ENCODE results near the gene ZNF48. TPM values are rescaled to one million over a fixed set of nuclear protein-coding genes. Genes with fewer than 3 reads are reported as not detected.
A peak's percentile ranks its signal among the peaks of the same experiment; 100 is the strongest.

The ZNF48 gene
- total RNA-seq, 1 donor from 2014 or later, result 13.0 TPM

GRCh38 chr16:30372038-30372712, 23.0 kb upstream of the ZNF48 start:
- POLR2A ChIA-PET, result interaction anchor here (0.6 to 3.8 kb wide), 8 partner anchors 10 to 1525 kb away, joined by 3 to 39 read pairs (median 16); partner anchors contain the start of genes CORO1A, SEPTIN1, ZNF48 and ZNF771
- Mint-ChIP-seq H3K4me1 (peaks cover 44% of the 10 kb centered on the region), H3K9me3 (no peaks in the 10 kb centered on the region), H3K36me3 (ENCODE audit: low read depth) (peaks cover 3% of the 10 kb centered on the region), H3K4me3 (peak overlapping the region; percentile 82), H3K27me3 (no peaks in the 10 kb centered on the region), H3K27ac (peak overlapping the region; percentile 86)
- no peak for ATAC-seq (ENCODE audit: low read depth)
- intact Hi-C loops (cut with micrococcal nuclease), result loop anchor here (10.0 kb wide), 1 partner anchor 777 kb away; no protein-coding TSS in a partner anchor
- no peak for TF ChIP-seq CTCF (IDR thresholded peaks at IDR 0.05)
- no peak for DNase-seq
- CTCF ChIA-PET, result interaction anchor here (1.0 to 2.2 kb wide), 6 partner anchors 17 to 280 kb away, joined by 5 to 18 read pairs (median 7); partner anchors contain the start of genes CD2BP2, DCTPP1, TBX6 and ZNF48

DNA sequence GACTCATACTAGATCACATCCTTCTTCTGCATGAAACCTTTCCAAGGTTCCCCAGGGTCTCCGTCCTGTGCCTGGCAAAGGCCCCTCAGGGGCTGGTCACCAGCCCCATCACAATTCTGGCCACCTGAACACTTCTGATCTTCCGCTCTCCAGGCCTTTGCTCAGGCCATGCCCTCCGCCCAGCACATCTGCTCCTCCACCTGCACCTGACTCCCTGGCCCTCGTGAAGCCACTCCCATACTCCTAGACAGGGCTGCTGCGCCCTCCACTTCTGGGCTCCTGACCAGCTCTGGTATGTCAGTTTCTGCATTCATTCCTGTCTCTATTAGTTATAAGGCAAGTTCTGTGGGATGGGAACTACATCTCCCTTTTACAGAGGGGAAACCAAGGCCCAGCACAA, 22.5 kb upstream of the ZNF48 start:
- Mint-ChIP-seq H3K4me1 (peaks cover 44% of the 10 kb centered on the region), H3K36me3 (ENCODE audit: low read depth) (peaks cover under 1% of the 10 kb centered on the region), H3K4me3 (no peak overlapping the region), H3K27ac (peak overlapping the region; percentile 24), H3K9me3 (no peaks in the 10 kb centered on the region), H3K27me3 (no peaks in the 10 kb centered on the region)
- ChIA-PET CTCF (interaction anchor here (2.2 kb wide), 1 partner anchor 22 kb away, joined by 7 read pairs; the partner anchor contains the start of gene ZNF48), POLR2A (interaction anchor here (0.6 to 3.1 kb wide), 3 partner anchors 23 to 1525 kb away, joined by 4 to 20 read pairs (median 5); partner anchors contain the start of genes ZNF48 and ZNF689)
- TF ChIP-seq CTCF (IDR thresholded peaks at IDR 0.05), result no peak
- intact Hi-C loops (cut with micrococcal nuclease), result loop anchor here (10.0 kb wide), 1 partner anchor 778 kb away; no protein-coding TSS in a partner anchor
- DNase-seq (no peak), ATAC-seq (ENCODE audit: low read depth) (no peak)

DNA sequence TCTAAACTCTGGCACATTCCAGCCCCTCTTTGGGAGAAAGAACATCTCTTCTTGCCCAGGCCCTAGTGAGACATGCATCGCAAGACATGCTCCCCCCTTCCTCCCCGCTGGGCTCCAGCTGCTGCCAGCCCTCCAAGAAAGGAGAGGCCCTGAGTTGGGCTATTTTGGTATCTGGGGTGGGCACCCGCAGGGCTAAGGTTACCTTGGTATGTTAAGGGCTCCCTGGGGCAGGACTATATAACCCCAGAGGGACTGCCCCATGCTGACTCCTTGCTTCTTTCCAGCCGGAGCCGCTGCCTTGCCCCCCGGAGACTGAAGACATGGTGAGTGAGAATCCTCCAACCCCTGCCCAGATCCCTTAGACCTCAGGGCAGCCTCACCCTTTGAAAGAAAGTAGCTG, 20.7 kb upstream of the ZNF48 start, which contains the start of gene MYL11:
Gene MYL11 (plus strand): TSS at position 265 of the 400 bp plus-strand sequence. CDS start 56 bp downstream, at position 321.
- no peak within 1 kb of the TSS for H3K4me3 Mint-ChIP-seq
- intact Hi-C loops (cut with micrococcal nuclease), result loop anchor here (10.0 kb wide), 1 partner anchor 780 kb away; no protein-coding TSS in a partner anchor
- CTCF ChIA-PET, result no interaction called here

GRCh38 chr16:30375864-30376263, 19.4 kb upstream of the ZNF48 start:
- CTCF ChIA-PET, result interaction anchor here (1.9 kb wide), 1 partner anchor 33 kb away, joined by 6 read pairs; no protein-coding TSS in a partner anchor

More for the DNA sequence above, 20.7 kb upstream of the ZNF48 start, which contains the start of gene MYL11:
- no peak for TF ChIP-seq CTCF (IDR thresholded peaks at IDR 0.05)
- DNase-seq (no peak), ATAC-seq (ENCODE audit: low read depth) (no peak)
- POLR2A ChIA-PET, result no interaction called here
- no peak within 1 kb of the TSS for H3K27ac Mint-ChIP-seq
- H3K36me3 Mint-ChIP-seq (ENCODE audit: low read depth), result peaks cover 7% of the 10 kb centered on the region
- no peaks in the 10 kb centered on the region for H3K9me3 Mint-ChIP-seq
- peaks cover 43% of the 10 kb centered on the region for H3K4me1 Mint-ChIP-seq
- H3K27me3 Mint-ChIP-seq, result no peaks in the 10 kb centered on the region

More at GRCh38 chr16:30375864-30376263, 19.4 kb upstream of the ZNF48 start:
- Mint-ChIP-seq H3K27me3 (no peaks in the 10 kb centered on the region), H3K36me3 (ENCODE audit: low read depth) (peaks cover 11% of the 10 kb centered on the region), H3K4me3 (no peak overlapping the region), H3K9me3 (no peaks in the 10 kb centered on the region), H3K4me1 (peaks cover 52% of the 10 kb centered on the region), H3K27ac (no peak overlapping the region)
- intact Hi-C loops (cut with micrococcal nuclease), result loop anchor here (10.0 kb wide), 1 partner anchor 781 kb away; no protein-coding TSS in a partner anchor
- POLR2A ChIA-PET, result interaction anchor here (0.6 to 4.4 kb wide), 5 partner anchors 31 to 50 kb away, joined by 3 to 31 read pairs (median 4); partner anchors contain the start of gene ZNF771
- ATAC-seq (ENCODE audit: low read depth) (no peak), DNase-seq (no peak)
- TF ChIP-seq CTCF (IDR thresholded peaks at IDR 0.05), result no peak

Measured in activated B cell treated with CpG ODN at 0.5 μM for 24 hours (primary cell).